ENCODE results near the gene AMN.
"Not testable (repeated sequence)": the region's sequence is repeated elsewhere in the genome, so short reads cannot be mapped to it uniquely, and the experiment has no call there.

The AMN gene

GRCh38 chr14:102922490-102923200, at the start of gene AMN:
Gene AMN (plus strand): TSS chr14:102922663. CDS start chr14:102922689, 26 bp downstream.
- TF ChIP-seq CTCF (conservative IDR thresholded peaks at IDR 0.05; ENCODE audit: low read depth), result no peak
- POLR2A ChIA-PET (ENCODE audit: low non-redundant PET), result no interaction called here
- H3K27ac ChIP-seq, result no peak within 1 kb of the TSS
- no peak for DNase-seq (ENCODE audit: low spot score)
- CTCF ChIA-PET, result no interaction called here

- H3K27ac ChIP-seq, result no peak overlapping the region
- ChIA-PET POLR2A (ENCODE audit: low non-redundant PET) (no interaction called here), CTCF (no interaction called here)
- DNase-seq (ENCODE audit: low spot score), result no peak
- no peak for TF ChIP-seq CTCF (conservative IDR thresholded peaks at IDR 0.05; ENCODE audit: low read depth)
These were observed 49.3 kb upstream of the AMN start for GRCh38 chr14:102873131-102873530.

GRCh38 chr14:102873546-102874061, 48.9 kb upstream of the AMN start:
- CTCF ChIA-PET, result interaction anchor here (0.6 kb wide), 2 partner anchors 98 to 400 kb away, joined by 3 read pairs; no protein-coding TSS in a partner anchor

GRCh38 chr14:102875652-102876051, 46.8 kb upstream of the AMN start:
- no peak for DNase-seq (ENCODE audit: low spot score)
- CTCF ChIA-PET, result interaction anchor here (0.7 kb wide), 1 partner anchor 143 kb away, joined by 3 read pairs; no protein-coding TSS in a partner anchor

More at GRCh38 chr14:102873546-102874061, 48.9 kb upstream of the AMN start:
- no peak overlapping the region for H3K27ac ChIP-seq
- DNase-seq (ENCODE audit: low spot score), result no peak
- no peak for TF ChIP-seq CTCF (conservative IDR thresholded peaks at IDR 0.05; ENCODE audit: low read depth)
- POLR2A ChIA-PET (ENCODE audit: low non-redundant PET), result no interaction called here

GRCh38 chr14:102877511-102877910, 45.0 kb upstream of the AMN start:
- DNase-seq (ENCODE audit: low spot score); H3K27ac ChIP-seq; POLR2A ChIA-PET (ENCODE audit: low non-redundant PET): not testable (repeated sequence)
- CTCF ChIA-PET, result interaction anchor here (0.6 kb wide), 1 partner anchor 31 kb away, joined by 4 read pairs; no protein-coding TSS in a partner anchor

More at GRCh38 chr14:102875652-102876051, 46.8 kb upstream of the AMN start:
- POLR2A ChIA-PET (ENCODE audit: low non-redundant PET), result no interaction called here
- no peak overlapping the region for H3K27ac ChIP-seq
- no peak for TF ChIP-seq CTCF (conservative IDR thresholded peaks at IDR 0.05; ENCODE audit: low read depth)

GRCh38 chr14:102878174-102878969, 44.1 kb upstream of the AMN start:
- POLR2A ChIA-PET (ENCODE audit: low non-redundant PET), result no interaction called here
- H3K27ac ChIP-seq, result no peak overlapping the region
- DNase-seq (ENCODE audit: low spot score), result no peak
- no peak for TF ChIP-seq CTCF (conservative IDR thresholded peaks at IDR 0.05; ENCODE audit: low read depth)
- CTCF ChIA-PET, result interaction anchor here (0.6 to 0.7 kb wide), 2 partner anchors 32 to 665 kb away, joined by 4 to 5 read pairs; no protein-coding TSS in a partner anchor

Measured in RWPE1 (cell line).